Measurements from ENCODE around the gene NCOA6.

The NCOA6 gene

GRCh38 chr20:34825530-34826362 is at the start of gene NCOA6:
Gene NCOA6, minus strand, starts transcription at chr20:34825651. Its CDS starts 43,296 bp downstream, at chr20:34782355.
- peak within 1 kb of the TSS; percentile 43 for H3K27ac ChIP-seq (ENCODE audit: low read depth, low read length)
- H3K79me2 ChIP-seq (ENCODE audit: control insufficient read depth, insufficient read depth, low read length, unreplicated experiment): peaks cover 44% of the 10 kb centered on the region
- peak within 1 kb of the TSS; percentile 100 for H2AFZ ChIP-seq (ENCODE audit: low read length, unreplicated experiment)
- peak within 1 kb of the TSS; percentile 87 for H3K4me3 ChIP-seq (ENCODE audit: low read depth, low read length)
- H3K4me1 ChIP-seq (ENCODE audit: control insufficient read depth, insufficient read depth, low read length, unreplicated experiment): peaks cover 5% of the 10 kb centered on the region
- no peaks in the 10 kb centered on the region for H3K36me3 ChIP-seq (ENCODE audit: insufficient read depth, low read length)
- no peaks in the 10 kb centered on the region for H3K27me3 ChIP-seq (ENCODE audit: insufficient read depth, low read length)

GRCh38 chr20:34874094-34874654 is 48.7 kb upstream of the NCOA6 start:
- H3K4me3 ChIP-seq (ENCODE audit: low read depth, low read length): no peak overlapping the region
- H3K79me2 ChIP-seq (ENCODE audit: control insufficient read depth, insufficient read depth, low read length, unreplicated experiment): peaks cover 2% of the 10 kb centered on the region
- H3K36me3 ChIP-seq (ENCODE audit: insufficient read depth, low read length): no peaks in the 10 kb centered on the region
- no peak overlapping the region for H2AFZ ChIP-seq (ENCODE audit: low read length, unreplicated experiment)
- H3K27me3 ChIP-seq (ENCODE audit: insufficient read depth, low read length): no peaks in the 10 kb centered on the region
- H3K27ac ChIP-seq (ENCODE audit: low read depth, low read length): no peak overlapping the region
- peaks cover 19% of the 10 kb centered on the region for H3K4me1 ChIP-seq (ENCODE audit: control insufficient read depth, insufficient read depth, low read length, unreplicated experiment)

DNA sequence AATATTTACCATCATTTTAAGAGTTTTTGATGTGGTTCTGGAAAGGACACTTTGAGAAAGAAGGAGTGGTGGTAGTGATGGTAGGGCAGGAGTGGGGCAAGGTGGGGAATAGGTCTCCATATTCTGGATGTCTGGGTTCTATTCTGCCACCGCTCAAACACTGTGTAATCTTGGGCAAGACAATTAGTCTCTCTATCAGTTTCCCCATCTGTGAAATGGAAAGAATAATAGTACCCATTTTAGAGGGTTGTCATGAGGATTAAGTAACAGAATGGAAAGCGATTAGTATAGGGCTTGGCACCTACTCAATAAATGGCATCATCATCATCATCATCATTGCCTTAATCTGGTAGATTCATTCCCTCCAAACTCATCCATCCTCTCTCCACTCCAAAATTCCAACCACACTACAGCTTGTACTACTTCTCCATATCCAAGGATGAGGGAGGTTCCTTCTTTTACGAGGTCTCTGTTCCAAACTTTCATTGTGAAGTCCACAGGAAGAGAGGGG is 48.2 kb upstream of the NCOA6 start:
- peaks cover 2% of the 10 kb centered on the region for H3K79me2 ChIP-seq (ENCODE audit: control insufficient read depth, insufficient read depth, low read length, unreplicated experiment)
- peak overlapping the region; percentile 84 for H3K4me3 ChIP-seq (ENCODE audit: low read depth, low read length)
- peak overlapping the region; percentile 66 for H2AFZ ChIP-seq (ENCODE audit: low read length, unreplicated experiment)
- H3K36me3 ChIP-seq (ENCODE audit: insufficient read depth, low read length): no peaks in the 10 kb centered on the region
- H3K27ac ChIP-seq (ENCODE audit: low read depth, low read length): no peak overlapping the region
- no peaks in the 10 kb centered on the region for H3K27me3 ChIP-seq (ENCODE audit: insufficient read depth, low read length)
- H3K4me1 ChIP-seq (ENCODE audit: control insufficient read depth, insufficient read depth, low read length, unreplicated experiment): peaks cover 19% of the 10 kb centered on the region

- H3K4me1 ChIP-seq (ENCODE audit: control insufficient read depth, insufficient read depth, low read length, unreplicated experiment): peaks cover 19% of the 10 kb centered on the region
- H3K36me3 ChIP-seq (ENCODE audit: insufficient read depth, low read length): no peaks in the 10 kb centered on the region
- peaks cover 2% of the 10 kb centered on the region for H3K79me2 ChIP-seq (ENCODE audit: control insufficient read depth, insufficient read depth, low read length, unreplicated experiment)
- peak within 1 kb of the TSS; percentile 96 for H2AFZ ChIP-seq (ENCODE audit: low read length, unreplicated experiment)
- no peak within 1 kb of the TSS for H3K27ac ChIP-seq (ENCODE audit: low read depth, low read length)
- peak within 1 kb of the TSS; percentile 84 for H3K4me3 ChIP-seq (ENCODE audit: low read depth, low read length)
- H3K27me3 ChIP-seq (ENCODE audit: insufficient read depth, low read length): no peaks in the 10 kb centered on the region
These were observed 47.3 kb upstream of the NCOA6 start, which contains the start of gene GGT7 for GRCh38 chr20:34872622-34873224. Gene GGT7, minus strand, starts transcription at chr20:34872856. Its CDS starts 41 bp downstream, at chr20:34872815.

GRCh38 chr20:34871966-34872621 is 46.6 kb upstream of the NCOA6 start:
- no peak overlapping the region for H3K27ac ChIP-seq (ENCODE audit: low read depth, low read length)
- peaks cover 19% of the 10 kb centered on the region for H3K4me1 ChIP-seq (ENCODE audit: control insufficient read depth, insufficient read depth, low read length, unreplicated experiment)
- no peaks in the 10 kb centered on the region for H3K27me3 ChIP-seq (ENCODE audit: insufficient read depth, low read length)
- peaks cover 1% of the 10 kb centered on the region for H3K79me2 ChIP-seq (ENCODE audit: control insufficient read depth, insufficient read depth, low read length, unreplicated experiment)
- no peaks in the 10 kb centered on the region for H3K36me3 ChIP-seq (ENCODE audit: insufficient read depth, low read length)
- peak overlapping the region; percentile 84 for H3K4me3 ChIP-seq (ENCODE audit: low read depth, low read length)
- peak overlapping the region; percentile 96 for H2AFZ ChIP-seq (ENCODE audit: low read length, unreplicated experiment)

DNA sequence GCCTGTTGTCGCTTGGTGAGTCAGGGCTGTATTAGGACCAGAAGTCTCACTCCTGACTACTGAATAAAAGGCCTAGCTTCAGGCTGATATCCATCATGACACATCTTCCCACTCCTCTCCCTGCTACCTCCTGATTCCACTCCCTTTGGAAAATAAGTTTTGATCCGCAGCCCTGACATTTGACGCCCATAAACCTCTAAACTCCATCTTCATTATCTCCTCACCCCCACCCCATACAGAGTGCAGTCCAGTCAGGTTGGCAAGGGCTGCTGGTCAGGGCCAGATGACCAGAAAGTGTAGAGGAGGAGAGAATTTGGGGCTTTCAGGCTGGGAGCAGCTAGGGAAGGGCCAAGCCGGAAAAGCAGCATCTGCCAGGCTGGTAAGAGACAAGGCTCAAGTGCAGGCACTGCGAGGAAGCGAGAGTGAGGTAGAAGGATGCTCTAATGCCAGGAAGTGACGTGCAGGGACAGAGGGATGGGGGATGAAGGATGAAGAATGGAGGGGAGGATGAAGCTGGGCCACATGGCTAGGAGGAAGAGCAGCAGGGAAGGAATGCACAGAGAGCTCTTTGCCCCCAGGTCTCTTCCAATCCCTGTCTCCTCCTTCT is 46.0 kb upstream of the NCOA6 start:
- H3K4me1 ChIP-seq (ENCODE audit: control insufficient read depth, insufficient read depth, low read length, unreplicated experiment): peaks cover 19% of the 10 kb centered on the region
- H3K79me2 ChIP-seq (ENCODE audit: control insufficient read depth, insufficient read depth, low read length, unreplicated experiment): no peaks in the 10 kb centered on the region
- H3K27me3 ChIP-seq (ENCODE audit: insufficient read depth, low read length): no peaks in the 10 kb centered on the region
- no peak overlapping the region for H2AFZ ChIP-seq (ENCODE audit: low read length, unreplicated experiment)
- H3K27ac ChIP-seq (ENCODE audit: low read depth, low read length): no peak overlapping the region
- no peaks in the 10 kb centered on the region for H3K36me3 ChIP-seq (ENCODE audit: insufficient read depth, low read length)
- peak overlapping the region; percentile 84 for H3K4me3 ChIP-seq (ENCODE audit: low read depth, low read length)

DNA sequence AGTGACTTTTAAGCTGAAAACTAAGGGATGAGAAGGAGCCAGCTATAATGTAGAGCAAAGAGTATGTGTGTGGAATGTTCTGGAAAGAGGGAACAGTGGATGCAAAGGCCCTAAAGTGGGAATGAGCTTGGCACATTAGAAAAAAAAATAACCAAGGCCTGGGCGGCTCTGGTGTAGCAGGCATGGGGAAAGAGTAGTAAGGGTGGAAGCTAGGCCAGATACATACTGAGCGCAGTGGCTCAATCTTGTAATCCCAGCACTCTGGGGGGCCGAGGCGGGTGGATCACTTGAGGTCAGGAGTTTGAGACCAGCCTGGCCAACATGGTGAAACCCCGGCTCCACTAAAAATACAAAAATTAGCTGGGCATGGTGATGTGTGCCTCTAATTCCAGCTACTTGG is 38.8 kb upstream of the NCOA6 start:
- H3K4me1 ChIP-seq (ENCODE audit: control insufficient read depth, insufficient read depth, low read length, unreplicated experiment): no peaks in the 10 kb centered on the region
- no peak overlapping the region for H3K4me3 ChIP-seq (ENCODE audit: low read depth, low read length)
- no peaks in the 10 kb centered on the region for H3K27me3 ChIP-seq (ENCODE audit: insufficient read depth, low read length)
- no peaks in the 10 kb centered on the region for H3K36me3 ChIP-seq (ENCODE audit: insufficient read depth, low read length)
- no peak overlapping the region for H2AFZ ChIP-seq (ENCODE audit: low read length, unreplicated experiment)
- H3K27ac ChIP-seq (ENCODE audit: low read depth, low read length): no peak overlapping the region
- no peaks in the 10 kb centered on the region for H3K79me2 ChIP-seq (ENCODE audit: control insufficient read depth, insufficient read depth, low read length, unreplicated experiment)

- no peak overlapping the region for H3K4me3 ChIP-seq (ENCODE audit: low read depth, low read length)
- H3K36me3 ChIP-seq (ENCODE audit: insufficient read depth, low read length): no peaks in the 10 kb centered on the region
- no peaks in the 10 kb centered on the region for H3K27me3 ChIP-seq (ENCODE audit: insufficient read depth, low read length)
- no peak overlapping the region for H3K27ac ChIP-seq (ENCODE audit: low read depth, low read length)
- H2AFZ ChIP-seq (ENCODE audit: low read length, unreplicated experiment): no peak overlapping the region
- H3K79me2 ChIP-seq (ENCODE audit: control insufficient read depth, insufficient read depth, low read length, unreplicated experiment): no peaks in the 10 kb centered on the region
- no peaks in the 10 kb centered on the region for H3K4me1 ChIP-seq (ENCODE audit: control insufficient read depth, insufficient read depth, low read length, unreplicated experiment)
These were observed 38.0 kb upstream of the NCOA6 start for GRCh38 chr20:34863421-34863965.

GRCh38 chr20:34862724-34863123 is 37.3 kb upstream of the NCOA6 start:
- H3K79me2 ChIP-seq (ENCODE audit: control insufficient read depth, insufficient read depth, low read length, unreplicated experiment): no peaks in the 10 kb centered on the region
- H3K27ac ChIP-seq (ENCODE audit: low read depth, low read length): no peak overlapping the region
- H3K36me3 ChIP-seq (ENCODE audit: insufficient read depth, low read length): no peaks in the 10 kb centered on the region
- H3K4me3 ChIP-seq (ENCODE audit: low read depth, low read length): no peak overlapping the region
- H3K27me3 ChIP-seq (ENCODE audit: insufficient read depth, low read length): no peaks in the 10 kb centered on the region
- no peak overlapping the region for H2AFZ ChIP-seq (ENCODE audit: low read length, unreplicated experiment)
- H3K4me1 ChIP-seq (ENCODE audit: control insufficient read depth, insufficient read depth, low read length, unreplicated experiment): no peaks in the 10 kb centered on the region

Data from ACC112 (cell line).